Measurements from ENCODE around the gene KCNA5.

The KCNA5 gene

GRCh38 chr12:5094986-5095385 is 51.3 kb downstream of the KCNA5 start:
- no peaks in the 10 kb centered on the region for H3K36me3 ChIP-seq
- H3K27ac ChIP-seq, result no peak overlapping the region
- no peaks in the 10 kb centered on the region for H3K27me3 ChIP-seq (ENCODE audit: insufficient read depth, low read depth, severe bottlenecking)
- H3K9me3 ChIP-seq (ENCODE audit: severe bottlenecking), result no peaks in the 10 kb centered on the region
- TF ChIP-seq, protein P1, sequence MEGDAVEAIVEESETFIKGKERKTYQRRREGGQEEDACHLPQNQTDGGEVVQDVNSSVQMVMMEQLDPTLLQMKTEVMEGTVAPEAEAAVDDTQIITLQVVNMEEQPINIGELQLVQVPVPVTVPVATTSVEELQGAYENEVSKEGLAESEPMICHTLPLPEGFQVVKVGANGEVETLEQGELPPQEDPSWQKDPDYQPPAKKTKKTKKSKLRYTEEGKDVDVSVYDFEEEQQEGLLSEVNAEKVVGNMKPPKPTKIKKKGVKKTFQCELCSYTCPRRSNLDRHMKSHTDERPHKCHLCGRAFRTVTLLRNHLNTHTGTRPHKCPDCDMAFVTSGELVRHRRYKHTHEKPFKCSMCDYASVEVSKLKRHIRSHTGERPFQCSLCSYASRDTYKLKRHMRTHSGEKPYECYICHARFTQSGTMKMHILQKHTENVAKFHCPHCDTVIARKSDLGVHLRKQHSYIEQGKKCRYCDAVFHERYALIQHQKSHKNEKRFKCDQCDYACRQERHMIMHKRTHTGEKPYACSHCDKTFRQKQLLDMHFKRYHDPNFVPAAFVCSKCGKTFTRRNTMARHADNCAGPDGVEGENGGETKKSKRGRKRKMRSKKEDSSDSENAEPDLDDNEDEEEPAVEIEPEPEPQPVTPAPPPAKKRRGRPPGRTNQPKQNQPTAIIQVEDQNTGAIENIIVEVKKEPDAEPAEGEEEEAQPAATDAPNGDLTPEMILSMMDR (IDR thresholded peaks at IDR 0.05; ENCODE audit: low read depth, low read length), result no peak
- DNase-seq, result no peak
- no peak overlapping the region for H3K4me3 ChIP-seq (ENCODE audit: low read depth, low read length)

Measured in WERI-Rb-1 (cell line).